ENCODE measurements around the gene MAMDC2.

MAMDC2 gene

GRCh38 chr9:70069704-70070103, 26.1 kb downstream of the MAMDC2 start:
- no peak overlapping the region for H3K9ac ChIP-seq (ENCODE audit: low read length)
- H3K4me1 ChIP-seq (ENCODE audit: insufficient read depth, low read length), result peaks cover 93% of the 10 kb centered on the region
- H3K27me3 ChIP-seq (ENCODE audit: control insufficient read depth in 1 of 2, insufficient read depth in 2 of 2, low read length in 2 of 2), result no peaks in the 10 kb centered on the region
- H3K9me3 ChIP-seq (ENCODE audit: low read length), result no peaks in the 10 kb centered on the region
- no peaks in the 10 kb centered on the region for H3K36me3 ChIP-seq (ENCODE audit: insufficient read depth, low read length)
- no peak overlapping the region for H3K4me3 ChIP-seq (ENCODE audit: low read depth in 1 of 2, low read length in 2 of 2)
- H3K27ac ChIP-seq (ENCODE audit: low read depth, low read length), result peak overlapping the region; percentile 92

- peak overlapping the region; percentile 91 for H3K27ac ChIP-seq (ENCODE audit: low read depth, low read length)
- H3K9ac ChIP-seq (ENCODE audit: low read length), result no peak overlapping the region
- H3K9me3 ChIP-seq (ENCODE audit: low read length), result no peaks in the 10 kb centered on the region
- H3K27me3 ChIP-seq (ENCODE audit: control insufficient read depth in 1 of 2, insufficient read depth in 2 of 2, low read length in 2 of 2), result no peaks in the 10 kb centered on the region
- no peaks in the 10 kb centered on the region for H3K36me3 ChIP-seq (ENCODE audit: insufficient read depth, low read length)
- peaks cover 96% of the 10 kb centered on the region for H3K4me1 ChIP-seq (ENCODE audit: insufficient read depth, low read length)
- no peak overlapping the region for H3K4me3 ChIP-seq (ENCODE audit: low read depth in 1 of 2, low read length in 2 of 2)
Observed at GRCh38 chr9:70073193-70073592, 29.5 kb downstream of the MAMDC2 start.

- no peaks in the 10 kb centered on the region for H3K27me3 ChIP-seq (ENCODE audit: control insufficient read depth in 1 of 2, insufficient read depth in 2 of 2, low read length in 2 of 2)
- H3K4me1 ChIP-seq (ENCODE audit: insufficient read depth, low read length), result peaks cover 96% of the 10 kb centered on the region
- no peak overlapping the region for H3K9ac ChIP-seq (ENCODE audit: low read length)
- H3K9me3 ChIP-seq (ENCODE audit: low read length), result no peaks in the 10 kb centered on the region
- H3K27ac ChIP-seq (ENCODE audit: low read depth, low read length), result peak overlapping the region; percentile 91
- no peaks in the 10 kb centered on the region for H3K36me3 ChIP-seq (ENCODE audit: insufficient read depth, low read length)
- H3K4me3 ChIP-seq (ENCODE audit: low read depth in 1 of 2, low read length in 2 of 2), result no peak overlapping the region
Observed at GRCh38 chr9:70073756-70074155, 30.1 kb downstream of the MAMDC2 start.

- H3K36me3 ChIP-seq (ENCODE audit: insufficient read depth, low read length), result no peaks in the 10 kb centered on the region
- no peaks in the 10 kb centered on the region for H3K9me3 ChIP-seq (ENCODE audit: low read length)
- no peaks in the 10 kb centered on the region for H3K27me3 ChIP-seq (ENCODE audit: control insufficient read depth in 1 of 2, insufficient read depth in 2 of 2, low read length in 2 of 2)
- no peak overlapping the region for H3K4me3 ChIP-seq (ENCODE audit: low read depth in 1 of 2, low read length in 2 of 2)
- H3K9ac ChIP-seq (ENCODE audit: low read length), result peak overlapping the region; percentile 36
- H3K4me1 ChIP-seq (ENCODE audit: insufficient read depth, low read length), result peaks cover 98% of the 10 kb centered on the region
- H3K27ac ChIP-seq (ENCODE audit: low read depth, low read length), result peak overlapping the region; percentile 91
Observed at GRCh38 chr9:70076678-70077077, 33.0 kb downstream of the MAMDC2 start.

GRCh38 chr9:70079417-70080037, 35.9 kb downstream of the MAMDC2 start:
- H3K27me3 ChIP-seq (ENCODE audit: control insufficient read depth in 1 of 2, insufficient read depth in 2 of 2, low read length in 2 of 2), result no peaks in the 10 kb centered on the region
- H3K27ac ChIP-seq (ENCODE audit: low read depth, low read length), result peak overlapping the region; percentile 91

GRCh38 chr9:70080481-70081119, 37.0 kb downstream of the MAMDC2 start:
- H3K36me3 ChIP-seq (ENCODE audit: insufficient read depth, low read length), result no peaks in the 10 kb centered on the region
- no peaks in the 10 kb centered on the region for H3K9me3 ChIP-seq (ENCODE audit: low read length)
- no peaks in the 10 kb centered on the region for H3K27me3 ChIP-seq (ENCODE audit: control insufficient read depth in 1 of 2, insufficient read depth in 2 of 2, low read length in 2 of 2)
- peaks cover 96% of the 10 kb centered on the region for H3K4me1 ChIP-seq (ENCODE audit: insufficient read depth, low read length)
- no peak overlapping the region for H3K9ac ChIP-seq (ENCODE audit: low read length)
- H3K27ac ChIP-seq (ENCODE audit: low read depth, low read length), result peak overlapping the region; percentile 91
- H3K4me3 ChIP-seq (ENCODE audit: low read depth in 1 of 2, low read length in 2 of 2), result no peak overlapping the region

More at GRCh38 chr9:70079417-70080037, 35.9 kb downstream of the MAMDC2 start:
- no peak overlapping the region for H3K9ac ChIP-seq (ENCODE audit: low read length)
- peaks cover 97% of the 10 kb centered on the region for H3K4me1 ChIP-seq (ENCODE audit: insufficient read depth, low read length)
- no peaks in the 10 kb centered on the region for H3K36me3 ChIP-seq (ENCODE audit: insufficient read depth, low read length)
- H3K4me3 ChIP-seq (ENCODE audit: low read depth in 1 of 2, low read length in 2 of 2), result peak overlapping the region in 1 of 2 donors; percentile 5
- H3K9me3 ChIP-seq (ENCODE audit: low read length), result no peaks in the 10 kb centered on the region

- no peaks in the 10 kb centered on the region for H3K27me3 ChIP-seq (ENCODE audit: control insufficient read depth in 1 of 2, insufficient read depth in 2 of 2, low read length in 2 of 2)
- H3K9ac ChIP-seq (ENCODE audit: low read length), result no peak overlapping the region
- no peaks in the 10 kb centered on the region for H3K9me3 ChIP-seq (ENCODE audit: low read length)
- H3K27ac ChIP-seq (ENCODE audit: low read depth, low read length), result peak overlapping the region; percentile 91
- H3K4me1 ChIP-seq (ENCODE audit: insufficient read depth, low read length), result peaks cover 91% of the 10 kb centered on the region
- H3K4me3 ChIP-seq (ENCODE audit: low read depth in 1 of 2, low read length in 2 of 2), result no peak overlapping the region
- H3K36me3 ChIP-seq (ENCODE audit: insufficient read depth, low read length), result no peaks in the 10 kb centered on the region
Observed at GRCh38 chr9:70081120-70081495, 37.5 kb downstream of the MAMDC2 start.

GRCh38 chr9:70083429-70083828, 39.8 kb downstream of the MAMDC2 start:
- Histone ChIP-seq H3K9ac (ENCODE audit: low read length) (no peak overlapping the region), H3K27ac (ENCODE audit: low read depth, low read length) (peak overlapping the region; percentile 65), H3K36me3 (ENCODE audit: insufficient read depth, low read length) (no peaks in the 10 kb centered on the region), H3K4me3 (ENCODE audit: low read depth in 1 of 2, low read length in 2 of 2) (no peak overlapping the region), H3K27me3 (ENCODE audit: control insufficient read depth in 1 of 2, insufficient read depth in 2 of 2, low read length in 2 of 2) (no peaks in the 10 kb centered on the region), H3K9me3 (ENCODE audit: low read length) (no peaks in the 10 kb centered on the region), H3K4me1 (ENCODE audit: insufficient read depth, low read length) (peaks cover 89% of the 10 kb centered on the region)

GRCh38 chr9:70085241-70085640, 41.6 kb downstream of the MAMDC2 start:
- Histone ChIP-seq H3K4me1 (ENCODE audit: insufficient read depth, low read length) (peaks cover 85% of the 10 kb centered on the region), H3K27me3 (ENCODE audit: control insufficient read depth in 1 of 2, insufficient read depth in 2 of 2, low read length in 2 of 2) (no peaks in the 10 kb centered on the region), H3K36me3 (ENCODE audit: insufficient read depth, low read length) (no peaks in the 10 kb centered on the region), H3K9ac (ENCODE audit: low read length) (no peak overlapping the region), H3K9me3 (ENCODE audit: low read length) (no peaks in the 10 kb centered on the region), H3K4me3 (ENCODE audit: low read depth in 1 of 2, low read length in 2 of 2) (no peak overlapping the region), H3K27ac (ENCODE audit: low read depth, low read length) (peak overlapping the region; percentile 65)

- peaks cover 85% of the 10 kb centered on the region for H3K4me1 ChIP-seq (ENCODE audit: insufficient read depth, low read length)
- no peak overlapping the region for H3K4me3 ChIP-seq (ENCODE audit: low read depth in 1 of 2, low read length in 2 of 2)
- no peaks in the 10 kb centered on the region for H3K27me3 ChIP-seq (ENCODE audit: control insufficient read depth in 1 of 2, insufficient read depth in 2 of 2, low read length in 2 of 2)
Observed at GRCh38 chr9:70091103-70091502, 47.5 kb downstream of the MAMDC2 start.

GRCh38 chr9:70091572-70091971, 47.9 kb downstream of the MAMDC2 start:
- peaks cover 81% of the 10 kb centered on the region for H3K4me1 ChIP-seq (ENCODE audit: insufficient read depth, low read length)
- H3K9me3 ChIP-seq (ENCODE audit: low read length), result no peaks in the 10 kb centered on the region
- H3K4me3 ChIP-seq (ENCODE audit: low read depth in 1 of 2, low read length in 2 of 2), result no peak overlapping the region
- no peak overlapping the region for H3K9ac ChIP-seq (ENCODE audit: low read length)
- peak overlapping the region; percentile 41 for H3K27ac ChIP-seq (ENCODE audit: low read depth, low read length)
- no peaks in the 10 kb centered on the region for H3K27me3 ChIP-seq (ENCODE audit: control insufficient read depth in 1 of 2, insufficient read depth in 2 of 2, low read length in 2 of 2)
- H3K36me3 ChIP-seq (ENCODE audit: insufficient read depth, low read length), result no peaks in the 10 kb centered on the region

More at GRCh38 chr9:70091103-70091502, 47.5 kb downstream of the MAMDC2 start:
- Histone ChIP-seq H3K9me3 (ENCODE audit: low read length) (no peaks in the 10 kb centered on the region), H3K27ac (ENCODE audit: low read depth, low read length) (peak overlapping the region; percentile 41), H3K36me3 (ENCODE audit: insufficient read depth, low read length) (no peaks in the 10 kb centered on the region), H3K9ac (ENCODE audit: low read length) (no peak overlapping the region)

- Histone ChIP-seq H3K4me3 (ENCODE audit: low read depth in 1 of 2, low read length in 2 of 2) (no peak overlapping the region), H3K9ac (ENCODE audit: low read length) (no peak overlapping the region), H3K4me1 (ENCODE audit: insufficient read depth, low read length) (peaks cover 79% of the 10 kb centered on the region), H3K9me3 (ENCODE audit: low read length) (no peaks in the 10 kb centered on the region), H3K36me3 (ENCODE audit: insufficient read depth, low read length) (no peaks in the 10 kb centered on the region), H3K27ac (ENCODE audit: low read depth, low read length) (peak overlapping the region; percentile 74), H3K27me3 (ENCODE audit: control insufficient read depth in 1 of 2, insufficient read depth in 2 of 2, low read length in 2 of 2) (no peaks in the 10 kb centered on the region)
Observed at GRCh38 chr9:70092190-70092589, 48.5 kb downstream of the MAMDC2 start.

All from muscle layer of colon (tissue), 2 donors.